GM23338 (cell line): ENCODE measurements around the gene TSPAN33.

Source experiments
- EZH2 ChIP-seq: fragments of 200-600 bp; sonication (generic); IDR thresholded peaks from one replicate; pipeline ENCODE4 v1.8.0; 2017; ENCODE audit warnings: antibody characterized with exemption, mild to moderate bottlenecking, low read depth; ENCODE audit not compliant: unreplicated experiment
- EZH2phosphoT487 ChIP-seq: fragments of 200-600 bp; sonication (generic); IDR thresholded peaks from one replicate; pipeline ENCODE4 v1.8.1; 2018; ENCODE audit warnings: antibody characterized with exemption; ENCODE audit not compliant: unreplicated experiment
- POLR2AphosphoS5 ChIP-seq: IDR thresholded peaks from 2 replicates; pipeline ENCODE4 v1.6.1; 2016; ENCODE audit warnings: antibody characterized with exemption, low read depth
- TF ChIP-seq, protein P1 (sequence below), 2 experiments: fragments of 200-600 bp in 1 of 2; sonication (generic) in 1 of 2; conservative IDR thresholded peaks; 2 replicates each; pipeline versions ENCODE4 v1.5.1 to v1.6.1; 2016 to 2017; ENCODE audit warnings: antibody characterized with exemption in 2 of 2, low read depth in 2 of 2, mild to moderate bottlenecking in 2 of 2, moderate library complexity in 1 of 2
- TF ChIP-seq, protein P2 (sequence below): IDR thresholded peaks from one replicate; pipeline ENCODE4 v1.6.1; 2018; ENCODE audit warnings: antibody characterized with exemption; ENCODE audit not compliant: unreplicated experiment

DNA sequence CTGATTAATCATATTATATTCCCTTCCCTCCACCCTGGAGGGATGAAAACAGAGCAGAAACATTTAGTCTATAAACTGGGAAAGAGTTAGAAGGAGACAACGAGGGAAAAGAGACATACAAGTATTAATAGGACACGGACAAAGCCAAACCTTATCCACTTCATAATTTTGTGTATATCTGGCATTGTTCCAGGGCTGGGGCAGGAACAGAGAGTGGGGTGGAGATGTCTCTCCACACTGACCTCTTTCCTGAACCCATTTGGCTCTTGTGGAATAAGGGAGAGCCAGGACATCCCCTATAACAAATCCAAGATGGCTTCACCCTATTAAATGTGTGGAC, 43.7 kb upstream of the TSPAN33 start:
- TF ChIP-seq, protein P1, sequence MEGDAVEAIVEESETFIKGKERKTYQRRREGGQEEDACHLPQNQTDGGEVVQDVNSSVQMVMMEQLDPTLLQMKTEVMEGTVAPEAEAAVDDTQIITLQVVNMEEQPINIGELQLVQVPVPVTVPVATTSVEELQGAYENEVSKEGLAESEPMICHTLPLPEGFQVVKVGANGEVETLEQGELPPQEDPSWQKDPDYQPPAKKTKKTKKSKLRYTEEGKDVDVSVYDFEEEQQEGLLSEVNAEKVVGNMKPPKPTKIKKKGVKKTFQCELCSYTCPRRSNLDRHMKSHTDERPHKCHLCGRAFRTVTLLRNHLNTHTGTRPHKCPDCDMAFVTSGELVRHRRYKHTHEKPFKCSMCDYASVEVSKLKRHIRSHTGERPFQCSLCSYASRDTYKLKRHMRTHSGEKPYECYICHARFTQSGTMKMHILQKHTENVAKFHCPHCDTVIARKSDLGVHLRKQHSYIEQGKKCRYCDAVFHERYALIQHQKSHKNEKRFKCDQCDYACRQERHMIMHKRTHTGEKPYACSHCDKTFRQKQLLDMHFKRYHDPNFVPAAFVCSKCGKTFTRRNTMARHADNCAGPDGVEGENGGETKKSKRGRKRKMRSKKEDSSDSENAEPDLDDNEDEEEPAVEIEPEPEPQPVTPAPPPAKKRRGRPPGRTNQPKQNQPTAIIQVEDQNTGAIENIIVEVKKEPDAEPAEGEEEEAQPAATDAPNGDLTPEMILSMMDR (conservative IDR thresholded peaks at IDR 0.05; ENCODE audit: low read depth in 2 of 2), result no peak
- TF ChIP-seq EZH2phosphoT487 (no peak), EZH2 (no peak), POLR2AphosphoS5 (no peak)
- TF ChIP-seq, protein P2, sequence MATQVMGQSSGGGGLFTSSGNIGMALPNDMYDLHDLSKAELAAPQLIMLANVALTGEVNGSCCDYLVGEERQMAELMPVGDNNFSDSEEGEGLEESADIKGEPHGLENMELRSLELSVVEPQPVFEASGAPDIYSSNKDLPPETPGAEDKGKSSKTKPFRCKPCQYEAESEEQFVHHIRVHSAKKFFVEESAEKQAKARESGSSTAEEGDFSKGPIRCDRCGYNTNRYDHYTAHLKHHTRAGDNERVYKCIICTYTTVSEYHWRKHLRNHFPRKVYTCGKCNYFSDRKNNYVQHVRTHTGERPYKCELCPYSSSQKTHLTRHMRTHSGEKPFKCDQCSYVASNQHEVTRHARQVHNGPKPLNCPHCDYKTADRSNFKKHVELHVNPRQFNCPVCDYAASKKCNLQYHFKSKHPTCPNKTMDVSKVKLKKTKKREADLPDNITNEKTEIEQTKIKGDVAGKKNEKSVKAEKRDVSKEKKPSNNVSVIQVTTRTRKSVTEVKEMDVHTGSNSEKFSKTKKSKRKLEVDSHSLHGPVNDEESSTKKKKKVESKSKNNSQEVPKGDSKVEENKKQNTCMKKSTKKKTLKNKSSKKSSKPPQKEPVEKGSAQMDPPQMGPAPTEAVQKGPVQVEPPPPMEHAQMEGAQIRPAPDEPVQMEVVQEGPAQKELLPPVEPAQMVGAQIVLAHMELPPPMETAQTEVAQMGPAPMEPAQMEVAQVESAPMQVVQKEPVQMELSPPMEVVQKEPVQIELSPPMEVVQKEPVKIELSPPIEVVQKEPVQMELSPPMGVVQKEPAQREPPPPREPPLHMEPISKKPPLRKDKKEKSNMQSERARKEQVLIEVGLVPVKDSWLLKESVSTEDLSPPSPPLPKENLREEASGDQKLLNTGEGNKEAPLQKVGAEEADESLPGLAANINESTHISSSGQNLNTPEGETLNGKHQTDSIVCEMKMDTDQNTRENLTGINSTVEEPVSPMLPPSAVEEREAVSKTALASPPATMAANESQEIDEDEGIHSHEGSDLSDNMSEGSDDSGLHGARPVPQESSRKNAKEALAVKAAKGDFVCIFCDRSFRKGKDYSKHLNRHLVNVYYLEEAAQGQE, result no peak
